Sciatic nerve (tissue), 2 donors: ENCODE measurements around the gene HMCN1. TPM values are rescaled to one million over a fixed set of nuclear protein-coding genes. Genes with fewer than 3 reads are reported as not detected.
"Not testable (repeated sequence)": the region's sequence is repeated elsewhere in the genome, so short reads cannot be mapped to it uniquely, and the experiment has no call there.

Source experiments
- ATAC-seq: fragments of 200-7000 bp; cut with Tn5 transposase; one replicate; pipeline ENCODE4 v1.9.1; 2020; ENCODE audit warnings: mild to moderate bottlenecking, moderate library complexity
- DNase-seq: peaks from one replicate; pipeline ENCODE4 v3.0.0-alpha.2; 2020; ENCODE audit warnings: low spot score
- intact Hi-C: fragments of 100-400 bp; cut with DNase I; formaldehyde crosslinking; loops from one replicate; pipeline ENCODE4 v1.14.2; 2022
- total RNA-seq: library from RNA; stranded (reverse); fragmentation: NEBNext Ultra II Directional; extraction: Animal tissue kit (Norgen Biotek cat#: 25700); gene quantifications from one replicate; pipeline ENCODE4 v1.2.1, GENCODE V29; 2021
- donor health status: DM: no; HTN: no; CAD: no.
- donor health status: DM: no; HTN: no; CAD: no.

The HMCN1 gene
- total RNA-seq, 1 donor from 2014 or later, result 6.9 TPM

- DNase-seq, result no peak
- no peak for ATAC-seq
- intact Hi-C loops, result no loop called here
Observed at GRCh38 chr1:186149591-186149990, 415.4 kb downstream of the HMCN1 start.

DNA sequence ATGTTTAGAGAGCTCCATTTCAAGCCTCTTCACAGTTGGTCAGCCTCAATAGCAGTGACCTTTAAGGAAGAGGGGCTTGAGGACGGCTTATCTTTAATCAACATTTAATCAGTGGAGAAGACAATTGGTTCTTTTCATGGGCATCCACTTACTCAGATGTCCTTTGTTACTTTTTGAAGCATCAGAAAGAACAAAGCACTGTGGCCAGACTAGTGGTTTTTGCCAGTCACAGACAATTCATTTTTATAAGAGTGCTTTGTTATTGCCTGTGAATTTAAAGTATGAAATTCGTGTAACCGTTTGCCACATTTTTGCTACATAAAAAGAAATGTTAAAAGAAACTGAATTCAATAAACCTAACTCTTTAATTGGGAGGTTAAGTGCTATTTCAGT is 418.0 kb downstream of the HMCN1 start:
- intact Hi-C loops, result no loop called here
- ATAC-seq, result no peak

DNA sequence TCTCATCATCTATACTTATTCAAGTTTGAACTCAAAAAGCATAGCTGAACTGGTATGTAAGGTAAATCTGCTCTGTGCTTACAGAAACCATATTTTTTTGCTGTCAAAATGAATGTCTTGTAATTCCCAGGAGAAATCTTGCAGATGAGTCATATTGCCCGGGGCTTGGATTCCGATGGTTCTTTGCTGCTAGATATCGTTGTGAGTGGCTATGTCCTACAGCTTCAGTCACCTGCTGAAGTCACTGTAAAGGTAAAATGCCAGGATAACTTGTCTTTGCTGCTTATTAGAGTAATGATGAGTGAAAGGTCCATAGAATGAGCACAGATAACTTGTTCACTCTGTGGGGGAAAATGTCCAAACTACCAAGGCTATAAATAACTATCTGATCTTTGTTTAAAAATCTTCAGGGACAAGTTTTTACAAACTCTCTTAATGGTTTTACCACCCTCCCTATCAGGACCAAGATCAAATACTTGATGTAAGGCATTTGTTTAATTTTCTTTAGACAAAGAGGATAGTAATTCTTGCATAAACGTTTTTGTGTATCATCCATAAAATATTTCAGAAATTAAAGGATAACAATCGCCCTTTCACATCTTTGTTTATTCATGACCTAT is 418.5 kb downstream of the HMCN1 start:
- no peak for DNase-seq
- intact Hi-C loops, result no loop called here
- ATAC-seq, result no peak

More for the DNA sequence above, 418.0 kb downstream of the HMCN1 start:
- DNase-seq, result no peak

DNA sequence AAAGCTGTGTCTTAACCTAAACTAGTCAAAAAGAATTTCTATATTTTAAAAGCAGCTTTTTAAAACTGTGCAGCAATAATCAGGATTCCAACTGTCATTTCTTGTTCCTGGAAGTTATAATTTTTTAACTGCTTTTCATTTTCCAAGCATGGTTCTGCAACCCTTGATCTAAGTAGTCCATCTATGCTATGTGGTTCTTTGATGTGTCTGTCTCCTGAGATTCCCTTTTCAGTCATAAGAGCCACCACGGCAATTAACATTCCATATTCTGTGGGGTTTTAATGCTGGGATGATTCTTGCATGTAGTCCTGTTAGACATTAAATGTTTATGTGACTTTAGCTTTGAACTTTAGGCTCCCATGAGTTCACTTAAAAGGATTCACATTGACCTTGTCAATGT is 420.5 kb downstream of the HMCN1 start:
- ATAC-seq (no peak), DNase-seq (no peak)
- intact Hi-C loops, result no loop called here

GRCh38 chr1:186155594-186155993 is 421.4 kb downstream of the HMCN1 start:
- intact Hi-C loops, result no loop called here
- peak; percentile 65 for ATAC-seq

GRCh38 chr1:186162895-186163294 is 428.7 kb downstream of the HMCN1 start:
- DNase-seq, intact Hi-C loops, ATAC-seq: not testable (repeated sequence)

More at GRCh38 chr1:186155594-186155993, 421.4 kb downstream of the HMCN1 start:
- DNase-seq, result no peak

GRCh38 chr1:186164773-186165172 is 430.6 kb downstream of the HMCN1 start:
- no peak for ATAC-seq
- intact Hi-C loops, result no loop called here

DNA sequence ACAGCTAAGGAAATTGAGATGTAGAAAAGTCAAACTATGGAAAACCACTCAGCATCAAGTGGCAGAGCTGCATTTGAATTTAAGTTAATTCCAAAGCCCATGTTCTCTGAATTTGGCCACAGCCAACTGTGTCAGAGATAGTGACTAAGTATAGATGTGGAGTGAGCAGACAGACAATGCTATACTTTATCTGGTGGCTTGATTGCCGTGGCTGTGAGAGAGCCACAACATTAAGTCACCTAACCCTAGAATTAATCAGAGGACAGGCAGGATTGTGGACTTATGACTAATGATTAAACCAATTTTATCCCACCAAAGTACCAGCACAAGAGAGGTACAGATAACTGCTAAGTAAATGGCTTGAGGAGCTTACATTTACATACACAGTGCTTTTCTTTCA is 431.1 kb downstream of the HMCN1 start:
- ATAC-seq (no peak), DNase-seq (no peak)
- intact Hi-C loops, result no loop called here

More at GRCh38 chr1:186164773-186165172, 430.6 kb downstream of the HMCN1 start:
- DNase-seq, result no peak

- no peak for ATAC-seq
- intact Hi-C loops, result no loop called here
Observed at GRCh38 chr1:186167096-186167668, 433.0 kb downstream of the HMCN1 start.

GRCh38 chr1:186175588-186175987 is 441.4 kb downstream of the HMCN1 start:
- DNase-seq, result no peak
- ATAC-seq, result no peak
- intact Hi-C loops, result no loop called here

More at GRCh38 chr1:186167096-186167668, 433.0 kb downstream of the HMCN1 start:
- no peak for DNase-seq

GRCh38 chr1:186178426-186179043 is 444.3 kb downstream of the HMCN1 start:
- DNase-seq (no peak), ATAC-seq (no peak)
- intact Hi-C loops, result no loop called here

- intact Hi-C loops, result no loop called here
- no peak for ATAC-seq
- DNase-seq, result no peak
Observed at GRCh38 chr1:186179231-186179630, 445.0 kb downstream of the HMCN1 start.

- ATAC-seq (peak; percentile 87), DNase-seq (no peak)
- intact Hi-C loops, result no loop called here
Observed at GRCh38 chr1:186183219-186183618, 449.0 kb downstream of the HMCN1 start.

DNA sequence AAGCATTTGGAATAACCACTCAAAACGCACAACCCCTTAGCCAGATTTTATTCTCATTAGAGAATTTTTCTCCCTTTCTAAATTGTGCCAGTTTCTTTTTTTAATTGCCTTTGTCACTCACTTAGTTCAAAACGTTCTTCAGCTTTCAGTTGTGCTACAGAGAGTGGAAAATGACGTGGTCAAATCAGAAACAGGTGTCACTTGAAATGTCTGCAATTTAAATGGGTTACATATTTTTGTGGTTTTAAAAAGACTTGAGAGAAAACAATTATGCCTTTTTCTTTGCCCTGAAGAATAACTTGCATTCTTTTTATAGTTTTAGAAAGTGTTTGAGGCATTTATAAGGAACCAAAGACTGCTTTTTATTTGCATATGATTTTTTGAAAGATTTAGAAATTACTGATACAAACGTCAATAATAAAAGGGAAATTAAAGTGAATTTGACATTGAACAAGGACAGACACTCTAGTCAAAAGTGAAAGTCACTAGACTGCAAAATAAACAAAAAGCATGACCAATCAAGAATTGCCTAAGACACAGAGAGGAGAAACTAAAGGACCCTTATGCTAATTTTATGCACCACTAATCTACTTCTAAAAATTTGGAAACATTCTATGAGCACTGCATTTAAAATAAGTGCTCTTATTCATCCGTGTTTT is 449.9 kb downstream of the HMCN1 start:
- DNase-seq (no peak), ATAC-seq (no peak)
- intact Hi-C loops, result no loop called here

DNA sequence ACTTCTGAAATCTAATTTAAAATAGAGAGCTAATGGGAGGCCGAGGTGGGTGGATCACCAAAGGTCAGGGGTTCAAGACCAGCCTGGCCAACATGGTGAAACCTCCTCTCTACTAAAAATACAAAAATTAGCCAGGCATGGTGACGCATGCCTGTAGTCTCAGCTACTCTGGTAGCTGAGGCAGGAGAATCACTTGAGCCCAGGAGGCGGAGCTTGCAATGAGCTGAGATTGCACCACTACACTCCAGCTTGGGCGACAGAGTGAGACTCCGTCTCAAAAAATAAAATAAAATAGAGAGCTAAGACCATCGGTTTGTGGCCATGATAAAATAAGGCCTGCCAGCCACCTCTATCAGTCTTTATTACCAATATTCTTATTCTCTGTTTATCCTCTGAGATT is 452.1 kb downstream of the HMCN1 start:
- ATAC-seq, DNase-seq, intact Hi-C loops: not testable (repeated sequence)

DNA sequence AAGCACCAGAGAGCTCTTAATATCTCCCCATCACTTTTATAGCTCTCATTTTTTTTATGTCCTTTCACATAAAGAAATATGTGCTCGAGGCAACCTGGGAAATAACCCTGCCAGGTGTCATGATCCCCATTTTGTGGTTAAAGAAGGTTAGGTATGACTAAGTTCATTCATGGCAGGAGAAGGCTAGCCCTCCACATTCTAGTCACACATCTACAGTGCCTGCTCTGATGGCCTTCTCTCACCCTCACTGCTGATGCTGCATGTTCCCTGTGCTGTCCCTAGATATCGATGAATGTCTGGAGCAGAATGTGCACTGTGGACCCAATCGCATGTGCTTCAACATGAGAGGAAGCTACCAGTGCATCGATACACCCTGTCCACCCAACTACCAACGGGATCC is 453.4 kb downstream of the HMCN1 start:
- ATAC-seq (no peak), DNase-seq (no peak)
- intact Hi-C loops, result no loop called here

DNA sequence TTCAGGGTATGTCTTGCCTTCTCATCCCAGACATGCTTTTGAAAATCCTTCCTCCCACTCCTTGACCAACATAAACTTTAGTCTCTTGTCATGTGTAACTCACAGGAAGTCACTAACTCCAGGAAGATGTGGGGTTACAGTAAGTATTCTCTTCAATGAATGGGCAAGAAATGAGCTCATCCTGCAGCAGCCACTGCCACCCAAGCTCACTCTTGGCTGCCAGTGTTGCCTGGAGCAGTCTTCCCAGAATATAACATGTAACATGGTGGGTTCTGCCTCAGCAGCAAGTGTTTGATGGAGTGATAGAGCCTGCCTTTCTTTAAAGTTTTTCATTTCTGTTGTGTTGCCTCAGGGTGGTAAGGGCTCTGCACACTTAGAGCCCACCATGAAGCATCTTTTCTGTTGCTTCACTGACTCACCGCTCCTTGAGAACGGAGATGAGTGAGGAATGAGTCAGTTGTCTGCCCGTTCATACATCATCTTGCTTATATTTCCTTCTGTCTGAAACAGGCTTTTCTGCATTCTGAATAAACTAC is 453.9 kb downstream of the HMCN1 start:
- intact Hi-C loops, result no loop called here
- no peak for ATAC-seq

GRCh38 chr1:186188736-186189135 is 454.5 kb downstream of the HMCN1 start:
- no peak for ATAC-seq
- no peak for DNase-seq
- intact Hi-C loops, result no loop called here

More for the DNA sequence above, 453.9 kb downstream of the HMCN1 start:
- no peak for DNase-seq

DNA sequence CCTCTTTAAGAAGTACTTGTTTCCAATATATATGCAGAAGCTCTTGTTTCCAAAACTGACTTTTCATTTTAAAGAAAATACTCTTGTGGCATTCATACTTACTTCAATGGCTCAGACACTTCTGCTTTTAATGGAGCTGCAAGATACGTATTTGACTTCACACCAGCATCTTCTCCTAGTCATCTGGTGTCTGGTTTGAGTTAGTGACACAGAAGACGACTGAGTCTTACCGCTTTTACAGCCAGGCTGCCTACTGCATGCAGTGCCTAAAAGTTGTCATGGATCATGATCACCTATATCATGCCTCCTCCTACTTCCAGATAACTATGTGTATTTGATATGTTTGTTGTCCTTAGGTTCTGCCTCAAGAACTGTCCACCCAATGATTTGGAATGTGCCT is 455.0 kb downstream of the HMCN1 start:
- ATAC-seq (no peak), DNase-seq (no peak)
- intact Hi-C loops, result no loop called here

DNA sequence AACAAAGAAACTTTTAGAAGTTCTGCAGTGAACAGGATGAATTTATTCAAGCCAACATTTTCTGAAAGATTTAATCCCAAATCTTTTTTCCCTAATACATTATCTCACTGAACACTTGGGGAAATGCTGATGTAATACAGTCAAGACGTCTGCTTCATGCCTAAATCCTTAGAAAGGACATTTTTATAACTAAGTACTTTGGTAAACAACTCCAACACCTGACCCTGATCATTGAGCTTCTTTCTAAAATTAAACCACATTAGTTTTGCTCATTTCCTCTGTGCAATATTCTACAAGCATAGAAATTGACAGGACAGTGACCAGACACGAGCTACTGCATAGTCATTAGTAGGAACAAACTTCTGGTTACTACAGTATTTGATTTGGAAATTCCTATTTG is 457.3 kb downstream of the HMCN1 start:
- intact Hi-C loops, result no loop called here
- DNase-seq, result no peak
- ATAC-seq, result no peak
